ENCODE data around the gene DNMT1. TPM values are rescaled to one million over a fixed set of nuclear protein-coding genes. Genes with fewer than 3 reads are reported as not detected.

DNMT1 gene
- polyA plus RNA-seq, 3 donors = 17.6 to 72.5 (median 19.0) TPM

DNA sequence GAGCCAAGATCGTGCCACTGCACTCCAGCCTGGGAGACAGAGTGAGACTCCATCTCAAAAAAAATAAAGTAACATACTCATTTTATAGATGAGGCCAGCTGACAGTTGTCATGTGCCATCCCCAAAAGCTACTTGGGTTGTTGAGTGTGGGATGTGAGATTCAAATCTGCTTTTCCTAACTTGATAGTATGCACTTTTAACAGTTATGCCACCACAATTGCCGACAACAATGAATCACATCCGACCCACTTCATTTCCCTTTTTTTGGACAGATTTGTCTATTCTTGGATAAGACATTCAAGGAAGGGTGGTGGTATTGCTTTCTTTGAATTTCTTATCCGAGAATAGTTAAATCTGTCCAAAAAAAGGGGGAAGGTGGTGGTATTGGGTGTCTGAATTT, 16.3 kb upstream of the DNMT1 start:
- no peak for TF ChIP-seq CTCF (IDR thresholded peaks at IDR 0.05)
- intact Hi-C loops (cut with micrococcal nuclease) = no loop called here
- Mint-ChIP-seq H3K9me3 (peaks cover 5 to 11% (median 7%) of the 10 kb centered on the region in 7 donors), H3K4me3 (peak overlapping the region in 1 of 2 donors; percentile 69), H3K4me1 (peaks cover 30% of the 10 kb centered on the region), H3K27ac (peak overlapping the region in 5 of 7 donors; percentile 35 to 61 (median 37)), H3K36me3 (peaks cover 0 to 3% of the 10 kb centered on the region in 2 donors), H3K27me3 (ENCODE audit: low read depth in 3 of 3) (peaks cover 0 to 6% (median 4%) of the 10 kb centered on the region in 3 donors)
- Histone ChIP-seq H3K4me2 (replicated peaks; ENCODE audit: extremely low read depth, low read length, poor library complexity, severe bottlenecking) (peak overlapping the region; percentile 31), H3K9ac (ENCODE audit: insufficient read depth, low read length, poor library complexity, severe bottlenecking) (no peak overlapping the region), H3K4me1 (ENCODE audit: control insufficient read depth in 1 of 2, insufficient read depth in 2 of 2, low read length in 2 of 2) (peaks cover 34% of the 10 kb centered on the region in 2 donors), H2AFZ (ENCODE audit: insufficient read depth, low read depth, low read length, poor library complexity, severe bottlenecking) (no peak overlapping the region), H4K20me1 (ENCODE audit: insufficient read depth, low read length) (no peaks in the 10 kb centered on the region), H3K79me2 (ENCODE audit: insufficient read depth, low read length) (no peaks in the 10 kb centered on the region), H3K27ac (ENCODE audit: low read depth in 1 of 2, low read length in 2 of 2) (peak overlapping the region in 1 of 2 donors; percentile 6), H3K27me3 (ENCODE audit: control insufficient read depth in 2 of 2, insufficient read depth in 2 of 2, low read length in 2 of 2) (no peaks in the 10 kb centered on the region), H3K4me3 (replicated peaks in 1 of 3; ENCODE audit: low read depth in 2 of 3, low read length in 3 of 3) (no peak overlapping the region), H3K9me3 (replicated peaks in 1 of 2; ENCODE audit: control insufficient read depth in 1 of 2, insufficient read depth in 1 of 2, low read length in 2 of 2) (peaks cover 4 to 7% of the 10 kb centered on the region in 2 donors), H3K36me3 (replicated peaks in 1 of 2; ENCODE audit: control insufficient read depth in 1 of 2, insufficient read depth in 2 of 2, low read length in 2 of 2) (no peaks in the 10 kb centered on the region)
- 43% methylated on average over 1 of the region's 4 CpGs for WGBS (ENCODE audit: insufficient coverage)
- DNase-seq = peak; percentile 59 to 70 (median 69)

- no peak overlapping the region for H3K4me2 ChIP-seq (replicated peaks; ENCODE audit: extremely low read depth, low read length, poor library complexity, severe bottlenecking)
- intact Hi-C loops (cut with micrococcal nuclease) = no loop called here
- H4K20me1 ChIP-seq (ENCODE audit: insufficient read depth, low read length) = no peaks in the 10 kb centered on the region
- Mint-ChIP-seq H3K27ac (peak overlapping the region in 4 of 7 donors; percentile 30 to 56 (median 34)), H3K36me3 (peaks cover 0 to 3% of the 10 kb centered on the region in 2 donors), H3K27me3 (ENCODE audit: low read depth in 3 of 3) (peaks cover 0 to 6% (median 4%) of the 10 kb centered on the region in 3 donors), H3K4me3 (no peak overlapping the region), H3K4me1 (peaks cover 33% of the 10 kb centered on the region), H3K9me3 (peaks cover 5 to 11% (median 8%) of the 10 kb centered on the region in 7 donors)
- peaks cover 34% of the 10 kb centered on the region in 2 donors for H3K4me1 ChIP-seq (ENCODE audit: control insufficient read depth in 1 of 2, insufficient read depth in 2 of 2, low read length in 2 of 2)
- DNase-seq = peak; percentile 75 to 89 (median 83)
- H3K27me3 ChIP-seq (ENCODE audit: control insufficient read depth in 2 of 2, insufficient read depth in 2 of 2, low read length in 2 of 2) = no peaks in the 10 kb centered on the region
- H3K36me3 ChIP-seq (replicated peaks in 1 of 2; ENCODE audit: control insufficient read depth in 1 of 2, insufficient read depth in 2 of 2, low read length in 2 of 2) = no peaks in the 10 kb centered on the region
- peak overlapping the region in 1 of 2 donors; percentile 67 for H3K27ac ChIP-seq (ENCODE audit: low read depth in 1 of 2, low read length in 2 of 2)
- no peaks in the 10 kb centered on the region for H3K79me2 ChIP-seq (ENCODE audit: insufficient read depth, low read length)
- 19% methylated on average over 2 of the region's 4 CpGs for WGBS (ENCODE audit: insufficient coverage)
- no peak overlapping the region for H3K4me3 ChIP-seq (replicated peaks in 1 of 3; ENCODE audit: low read depth in 2 of 3, low read length in 3 of 3)
- no peak for TF ChIP-seq CTCF (IDR thresholded peaks at IDR 0.05)
- H3K9me3 ChIP-seq (replicated peaks in 1 of 2; ENCODE audit: control insufficient read depth in 1 of 2, insufficient read depth in 1 of 2, low read length in 2 of 2) = peaks cover 4 to 7% of the 10 kb centered on the region in 2 donors
- H3K9ac ChIP-seq (ENCODE audit: insufficient read depth, low read length, poor library complexity, severe bottlenecking) = no peak overlapping the region
- no peak overlapping the region for H2AFZ ChIP-seq (ENCODE audit: insufficient read depth, low read depth, low read length, poor library complexity, severe bottlenecking)
These were observed 14.6 kb upstream of the DNMT1 start for GRCh38 chr19:10209315-10209714.

Measured in CD14-positive monocyte (primary cell).